Endometrial microvascular endothelial cells (primary cell): Measurements from ENCODE around the gene IL17RE. TPM values are rescaled to one million over a fixed set of nuclear protein-coding genes. Genes with fewer than 3 reads are reported as not detected.
"Not testable (repeated sequence)": the region's sequence is repeated elsewhere in the genome, so short reads cannot be mapped to it uniquely, and the experiment has no call there.

Experiments
- in situ Hi-C: cut with HindIII; loops from 2 replicates; pipeline ENCODE4 v1.10.0; 2017; ENCODE audit warnings: low sequenced_read_pairs, low pct_unique_long_range_greater_than_20kb; ENCODE audit errors: inconsistent ontology term
- total RNA-seq: library from RNA; depleted of rRNA; stranded (reverse); fragments of >200 nt; gene quantifications from one replicate; pipeline ENCODE4 v1.2.3, GENCODE V29; 2015; ENCODE audit errors: inconsistent ontology term

Gene IL17RE
- total RNA-seq, 1 donor from 2014 or later: 0.28 TPM

DNA sequence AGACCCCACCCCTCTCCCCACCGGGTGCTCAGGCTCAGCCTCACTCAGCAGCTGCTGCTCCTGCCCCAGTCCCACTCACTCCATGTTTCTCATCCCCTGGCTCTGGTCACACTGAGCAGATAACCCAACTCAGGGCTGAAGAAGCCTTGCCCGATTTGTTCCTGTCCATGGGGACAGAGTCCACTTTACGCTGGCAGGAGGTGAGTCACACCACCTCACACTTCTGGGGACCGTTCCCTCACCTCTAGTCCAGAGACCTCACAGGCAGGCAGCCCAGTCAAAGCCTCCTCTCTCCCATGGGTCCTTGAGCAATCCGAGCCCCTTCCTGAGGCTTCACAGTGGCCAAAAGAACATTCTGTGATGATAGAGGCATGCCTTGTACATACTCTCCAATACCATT is 23.9 kb upstream of the IL17RE start:
- in situ Hi-C loops: no loop called here

DNA sequence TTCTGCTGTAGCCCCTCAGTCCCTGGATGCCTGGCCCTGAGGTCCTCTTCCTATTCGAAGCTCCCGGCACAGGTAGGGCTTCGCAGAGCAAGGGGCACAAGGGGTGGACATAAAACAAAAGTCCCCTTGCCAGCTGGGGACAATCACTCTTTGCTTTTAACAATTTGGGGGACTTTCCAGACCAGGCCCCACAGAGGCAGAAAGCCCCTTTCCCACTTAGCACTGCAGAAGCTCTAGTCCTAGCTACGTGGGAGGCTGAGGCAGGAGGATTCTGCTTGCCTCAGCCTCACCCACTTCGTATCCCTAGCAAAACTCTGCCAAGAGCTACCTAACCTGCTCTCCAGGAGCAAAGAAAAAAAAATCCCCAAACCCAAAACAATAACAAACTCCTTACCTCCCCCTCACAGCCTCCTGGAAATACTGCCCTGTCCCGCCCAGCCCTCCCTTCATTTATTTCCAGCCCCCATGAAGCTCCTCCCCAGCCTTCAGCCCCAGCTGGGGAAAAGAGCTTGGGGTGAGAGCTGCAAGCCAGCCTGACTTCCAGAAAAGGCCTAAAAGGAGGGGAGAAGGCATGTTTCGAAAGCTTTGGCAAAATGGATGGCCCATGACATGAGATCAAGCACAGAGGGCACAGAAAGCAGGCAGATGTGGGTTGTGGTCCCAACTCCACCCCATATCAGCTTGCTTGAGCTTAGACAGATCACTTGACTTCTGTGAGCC is 22.7 kb upstream of the IL17RE start, which contains the start of gene CIDEC:
Gene CIDEC, minus strand, starts transcription at position 424 of the 720 bp plus-strand sequence. CDS start 1,767 bp downstream, outside the sequence.
- in situ Hi-C loops: no loop called here

DNA sequence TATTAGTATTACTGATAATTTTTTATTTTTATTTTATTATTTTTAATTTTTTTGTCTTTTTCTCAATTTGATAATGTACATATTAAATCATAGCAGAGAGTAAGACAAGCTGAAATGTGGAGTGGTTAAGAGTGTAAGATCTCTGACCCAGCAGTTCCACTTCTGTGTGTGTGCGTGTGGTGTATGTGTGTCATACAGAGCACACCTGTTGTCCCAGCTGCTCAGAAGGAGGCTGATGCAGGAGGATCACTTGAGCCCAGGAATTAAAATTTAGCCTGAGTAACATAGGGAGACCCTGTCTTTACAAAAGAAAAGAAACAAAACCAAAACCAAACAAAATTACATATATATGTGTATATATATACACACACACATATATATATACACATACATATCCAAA is 21.2 kb upstream of the IL17RE start:
- in situ Hi-C loops: no loop called here

DNA sequence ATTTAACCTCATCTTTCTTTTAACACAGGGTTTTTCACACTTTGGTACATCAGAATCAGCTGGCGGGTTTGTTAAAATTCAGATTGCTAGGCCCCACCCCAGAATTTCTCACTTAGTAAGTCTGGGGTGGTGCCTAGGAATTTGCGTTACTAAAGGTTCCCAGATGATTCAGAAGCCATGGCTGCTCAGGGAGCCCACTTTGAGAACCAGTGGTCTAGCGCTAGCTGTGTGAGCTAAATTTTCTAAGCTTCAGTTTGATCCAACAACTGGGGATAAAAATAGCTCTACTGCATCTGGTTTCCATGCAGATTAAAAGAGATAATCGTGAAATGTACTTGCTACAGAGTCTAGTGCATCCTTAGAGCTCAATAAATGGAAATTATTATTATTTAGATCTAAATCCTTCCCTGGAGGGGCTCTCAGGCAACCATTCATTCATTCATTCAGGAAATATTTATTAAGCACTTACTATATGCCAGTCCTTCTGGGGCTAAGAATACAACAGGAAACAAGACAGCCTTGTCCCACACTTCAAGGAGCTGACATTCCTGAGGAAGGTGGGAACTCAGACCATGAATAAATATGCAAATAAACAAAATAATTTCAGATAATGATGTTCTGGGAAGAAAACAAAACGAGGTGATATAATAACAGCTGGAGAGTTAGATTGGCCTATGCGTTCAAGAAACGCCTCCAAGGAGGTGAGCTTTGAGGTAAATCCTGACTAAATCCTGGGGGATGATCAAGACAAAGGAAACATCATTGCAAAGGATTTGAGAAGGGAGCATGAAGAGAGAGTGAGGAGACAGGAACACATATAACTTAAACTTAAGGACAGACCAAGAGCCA is 18.7 kb upstream of the IL17RE start:
- in situ Hi-C loops: no loop called here

DNA sequence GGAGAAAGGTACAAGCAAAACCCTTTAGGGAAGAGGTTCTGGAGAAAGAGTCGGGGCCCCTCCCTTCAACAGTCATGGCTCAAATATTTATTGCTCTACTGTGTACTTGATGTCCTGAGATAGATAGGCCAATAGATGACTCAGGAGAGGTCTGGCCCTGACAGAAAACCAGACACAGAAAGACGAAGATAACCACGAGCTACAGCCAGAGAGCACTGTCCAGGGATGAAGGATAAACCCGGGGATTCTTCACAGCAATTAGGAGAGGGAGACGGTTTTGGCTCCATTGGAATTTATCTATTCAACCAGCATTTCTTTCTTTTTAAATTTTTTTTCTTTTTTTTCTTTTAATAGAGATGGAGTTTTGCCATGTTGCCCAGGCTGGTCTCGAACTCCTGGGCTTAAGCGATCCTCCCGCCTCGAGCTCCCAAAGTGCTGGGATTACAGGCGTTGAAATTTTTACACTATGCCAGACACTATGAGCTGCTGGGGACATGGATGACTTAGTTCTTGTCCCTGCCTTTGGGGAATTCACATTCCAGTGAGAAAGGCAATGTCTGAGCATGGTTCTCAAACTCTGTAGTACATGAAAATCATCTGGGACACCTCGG is 18.0 kb upstream of the IL17RE start:
- in situ Hi-C loops: no loop called here

DNA sequence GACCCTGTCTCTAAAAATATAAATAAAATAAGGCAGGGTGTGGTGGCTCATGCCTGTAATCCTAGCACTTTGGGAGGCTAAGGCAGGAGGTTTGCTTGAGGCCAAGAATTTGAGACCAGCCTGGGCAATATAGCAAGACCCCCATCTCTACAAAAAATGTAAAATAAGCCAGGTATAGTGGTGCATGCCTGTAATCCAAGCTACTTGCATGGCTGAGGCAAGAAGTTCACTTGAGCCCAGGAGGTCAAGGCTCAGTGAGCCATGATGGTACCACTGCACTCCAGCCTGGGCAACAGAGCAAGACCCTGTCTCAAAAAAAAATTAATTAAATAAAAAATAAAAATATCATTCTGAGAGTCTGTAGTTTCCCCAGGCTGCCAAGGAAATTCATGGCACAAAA is 16.3 kb upstream of the IL17RE start:
- in situ Hi-C loops: no loop called here

DNA sequence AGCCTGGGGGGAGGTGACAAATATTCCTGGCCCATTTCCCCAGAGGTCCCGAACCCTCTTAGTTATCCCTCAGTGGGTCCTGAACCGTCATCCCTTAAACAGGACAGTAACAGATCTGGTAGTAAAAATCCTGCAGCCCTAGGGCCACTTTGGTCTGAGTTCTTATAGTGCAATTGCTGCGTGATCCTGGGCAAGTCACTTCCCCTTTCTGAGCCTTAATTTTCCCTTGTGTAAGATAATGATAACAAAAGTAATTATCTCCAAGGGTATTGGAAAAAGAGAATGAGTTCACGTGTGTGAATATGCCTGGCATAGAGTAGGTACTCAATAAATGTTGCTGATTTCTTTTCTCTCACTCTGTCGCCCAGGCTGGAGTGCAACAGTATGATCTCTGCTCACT is 15.2 kb upstream of the IL17RE start:
- in situ Hi-C loops: no loop called here

DNA sequence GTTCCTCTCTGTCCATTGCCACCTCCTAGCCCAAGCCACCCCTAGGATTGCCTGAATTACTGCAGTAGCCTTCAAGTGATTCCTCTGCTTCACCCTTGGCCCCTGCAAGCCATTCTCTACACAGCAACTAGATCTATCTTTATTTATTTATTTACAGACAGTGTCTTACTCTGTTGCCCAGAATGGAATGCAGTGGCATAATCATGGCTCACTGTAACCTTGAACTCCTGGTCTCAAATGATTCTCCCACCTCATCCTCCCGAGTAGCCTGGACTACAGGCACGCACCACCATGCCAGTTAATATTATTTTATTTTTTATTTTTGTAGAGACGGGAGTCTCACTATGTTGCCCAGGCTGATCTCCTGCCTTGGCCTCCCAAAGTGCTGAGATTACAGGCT is 14.1 kb upstream of the IL17RE start:
- in situ Hi-C loops: no loop called here

DNA sequence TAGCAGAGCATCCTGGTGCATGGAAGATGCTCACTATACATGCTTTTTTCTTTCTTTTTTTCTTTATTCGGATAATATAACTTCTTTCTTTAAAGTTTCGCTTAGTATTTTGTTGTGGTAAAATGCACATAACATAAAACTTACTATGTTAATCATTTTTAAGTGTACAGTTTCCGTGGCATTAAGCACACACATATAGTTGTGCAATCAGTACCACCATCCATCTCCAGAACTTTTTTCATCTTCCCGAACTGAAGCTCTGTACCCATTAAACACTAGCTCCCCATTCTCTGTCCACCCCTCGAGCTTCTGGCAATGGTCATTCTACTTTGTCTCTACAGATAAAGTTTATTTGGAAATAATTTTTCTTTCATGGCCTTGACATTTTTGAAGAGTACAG is 13.2 kb upstream of the IL17RE start:
- in situ Hi-C loops: no loop called here

DNA sequence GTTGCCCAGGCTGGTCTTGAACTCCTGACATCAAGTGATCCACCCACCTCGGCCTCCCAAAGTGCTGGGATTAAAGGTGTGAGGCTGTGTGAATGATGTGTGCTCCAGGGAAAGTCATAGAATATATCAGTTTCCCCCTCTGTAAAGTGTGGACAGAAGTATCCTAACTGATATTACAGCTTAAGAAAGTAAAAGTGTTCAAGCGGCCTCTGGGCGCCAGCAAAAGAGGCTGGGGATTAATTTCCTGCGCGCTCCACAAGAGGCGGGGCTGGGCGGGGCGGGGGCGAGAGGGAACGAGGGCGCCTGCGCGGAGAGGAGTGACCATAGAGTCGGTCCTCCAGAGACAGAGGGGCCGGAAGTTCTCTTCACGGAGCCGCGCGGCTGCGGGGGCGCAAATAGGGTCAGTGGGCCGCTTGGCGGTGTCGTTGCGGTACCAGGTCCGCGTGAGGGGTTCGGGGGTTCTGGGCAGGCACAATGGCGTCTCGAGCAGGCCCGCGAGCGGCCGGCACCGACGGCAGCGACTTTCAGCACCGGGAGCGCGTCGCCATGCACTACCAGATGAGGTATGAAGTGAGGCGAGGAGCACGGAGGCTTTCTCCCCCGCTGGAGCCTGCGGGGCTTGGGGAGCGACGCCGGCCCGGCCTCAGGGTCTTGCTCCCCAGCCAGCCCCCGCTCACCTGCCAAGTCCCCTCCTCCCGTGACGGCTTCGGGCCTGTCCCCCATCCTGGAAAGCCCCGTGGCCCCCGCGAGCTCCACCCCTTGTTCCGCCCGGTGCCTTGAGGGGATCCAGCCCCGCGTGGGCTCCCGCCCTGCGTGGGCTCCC is 12.2 kb upstream of the IL17RE start, which contains the start of gene JAGN1:
Gene JAGN1, plus strand, starts transcription at position 362 of the 823 bp plus-strand sequence. Its CDS starts 113 bp downstream, at position 475.
- in situ Hi-C loops: no loop called here

DNA sequence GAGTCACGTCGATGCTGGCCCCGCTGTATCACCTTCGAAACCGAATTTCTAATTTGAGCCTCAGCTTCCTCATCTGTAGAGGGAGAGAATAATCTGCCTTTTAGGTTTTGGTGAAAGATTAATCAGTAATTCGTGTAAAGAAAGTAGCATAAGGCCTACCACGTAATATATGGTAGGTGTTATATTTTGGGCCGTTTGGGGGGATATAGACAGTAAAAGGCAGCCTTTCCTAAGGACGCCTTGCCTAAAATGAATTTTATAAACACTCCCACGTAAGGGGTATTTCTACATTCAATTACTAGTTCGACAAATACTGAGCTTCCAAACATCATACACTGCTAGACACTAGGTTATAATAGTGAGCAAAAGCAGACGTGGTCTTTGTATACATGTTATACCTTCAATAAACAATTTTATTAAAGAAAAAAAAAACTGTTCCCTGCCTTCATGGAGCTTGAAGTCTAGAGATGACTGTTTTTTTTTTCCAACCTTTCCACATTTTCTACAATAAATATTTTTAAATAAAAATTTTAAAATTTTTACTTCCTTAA is 11.5 kb upstream of the IL17RE start:
- in situ Hi-C loops: no loop called here

DNA sequence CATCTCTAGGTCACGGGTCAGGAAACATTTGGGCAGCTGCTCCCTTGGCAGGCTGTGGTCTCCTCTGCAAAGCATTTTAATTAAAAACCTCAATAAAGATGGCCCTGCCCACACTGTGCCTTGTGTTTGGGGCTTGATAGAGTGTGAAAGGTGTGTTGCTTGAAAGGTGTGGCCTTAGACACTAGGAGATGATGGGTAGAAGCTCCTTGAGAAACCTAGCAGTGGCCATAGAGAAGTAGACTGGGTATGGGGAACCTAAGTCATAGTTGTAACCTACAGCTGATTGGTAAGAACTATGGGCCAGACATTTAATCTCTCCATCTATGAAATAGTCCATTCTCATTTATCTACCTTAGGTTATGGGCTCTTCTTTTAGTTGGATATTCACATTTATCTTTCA is 8.9 kb upstream of the IL17RE start:
- in situ Hi-C loops: no loop called here

DNA sequence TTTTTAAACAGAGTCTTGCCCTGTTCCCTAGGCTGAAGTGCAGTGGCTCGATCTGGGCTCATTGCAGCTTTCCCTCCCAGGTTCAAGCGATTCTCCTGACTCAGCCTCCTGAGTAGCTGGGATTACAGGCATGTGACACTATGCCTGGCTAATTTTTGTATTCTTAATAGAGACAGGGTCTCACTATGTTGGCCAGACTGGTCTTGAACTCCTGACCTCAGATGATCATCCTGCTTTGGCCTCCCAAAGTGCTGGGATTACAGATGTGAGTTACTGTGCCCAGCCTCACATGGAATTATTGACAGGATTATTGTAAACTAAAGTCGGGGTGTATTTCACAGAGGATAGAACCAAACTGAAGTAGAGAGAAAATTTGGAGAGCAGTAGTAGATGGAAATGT is 6.9 kb upstream of the IL17RE start:
- in situ Hi-C loops: not testable (repeated sequence)

DNA sequence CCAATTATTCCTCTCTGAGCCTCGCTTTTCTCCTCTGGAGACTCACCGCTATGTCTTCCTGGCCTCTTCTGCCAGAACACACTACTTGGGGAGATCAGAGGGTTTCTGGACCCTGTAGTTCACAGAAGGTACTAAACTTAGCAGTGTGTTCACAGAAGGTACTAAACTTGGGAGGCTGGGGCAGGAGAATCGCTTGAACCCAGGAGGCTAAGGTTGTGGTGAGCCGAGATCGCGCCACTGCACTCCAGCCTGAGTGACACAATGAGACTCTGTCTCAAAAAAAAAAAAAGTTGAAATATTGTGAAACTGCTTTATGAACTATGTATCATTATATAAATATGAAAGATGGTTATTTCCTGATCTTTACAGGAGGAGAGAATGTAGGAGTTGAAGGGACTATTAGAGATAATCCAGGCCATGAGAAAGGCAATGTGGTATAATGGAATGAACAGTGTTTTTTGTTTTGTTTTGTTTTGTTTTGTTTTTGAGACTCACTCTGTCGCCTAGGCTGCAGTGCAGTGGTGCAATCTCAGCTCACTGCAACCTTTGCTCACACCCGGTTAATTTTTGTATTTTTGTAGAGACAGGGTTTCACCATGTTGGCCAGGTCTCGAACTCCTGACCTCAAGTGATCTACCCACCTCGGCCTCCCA is 5.8 kb upstream of the IL17RE start:
- in situ Hi-C loops: not testable (repeated sequence)

DNA sequence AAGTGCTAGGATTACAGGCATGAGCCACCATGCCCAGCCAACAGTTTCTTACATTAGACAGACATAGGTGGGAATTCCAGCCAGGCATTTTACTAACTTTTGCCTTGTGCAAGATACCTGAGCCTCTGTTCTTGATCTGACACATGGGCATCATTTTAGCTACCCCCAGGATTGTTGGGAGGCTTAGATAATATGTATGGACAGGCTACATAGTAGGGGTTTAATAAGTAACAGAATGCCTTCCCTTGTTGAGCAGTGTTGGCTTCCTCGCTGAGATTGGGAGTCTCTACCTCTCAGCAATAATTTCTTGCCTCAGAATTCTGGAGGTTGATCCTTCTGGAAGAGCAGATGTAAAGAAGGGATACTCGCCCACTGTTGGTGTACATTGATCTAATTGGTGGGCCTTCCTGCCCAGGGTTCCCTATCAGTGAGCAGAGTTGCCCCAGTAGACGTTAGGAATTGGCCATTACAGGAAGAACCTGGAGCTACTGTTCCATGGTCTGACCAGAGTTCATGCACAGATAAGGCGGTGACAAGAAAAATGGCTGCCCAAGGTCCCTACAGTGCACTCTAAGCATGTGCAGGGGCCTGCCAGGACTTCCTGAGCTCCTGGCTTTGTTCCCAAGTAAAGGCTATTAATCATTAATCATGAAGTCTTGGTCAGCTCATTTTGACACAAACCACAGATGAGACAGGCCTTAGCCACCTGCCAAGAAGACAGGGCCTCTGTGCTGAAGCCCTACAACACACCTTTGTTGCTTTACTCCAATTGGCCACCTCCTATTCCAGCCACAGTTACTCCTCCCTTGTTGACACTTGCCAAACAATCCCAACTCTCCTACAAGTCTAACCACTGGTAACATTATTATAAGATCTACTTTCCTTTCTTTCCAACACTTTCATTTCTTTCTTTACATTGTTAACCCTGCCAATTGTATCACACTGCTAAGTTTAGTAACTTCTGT is 5.0 kb upstream of the IL17RE start:
- in situ Hi-C loops: no loop called here

DNA sequence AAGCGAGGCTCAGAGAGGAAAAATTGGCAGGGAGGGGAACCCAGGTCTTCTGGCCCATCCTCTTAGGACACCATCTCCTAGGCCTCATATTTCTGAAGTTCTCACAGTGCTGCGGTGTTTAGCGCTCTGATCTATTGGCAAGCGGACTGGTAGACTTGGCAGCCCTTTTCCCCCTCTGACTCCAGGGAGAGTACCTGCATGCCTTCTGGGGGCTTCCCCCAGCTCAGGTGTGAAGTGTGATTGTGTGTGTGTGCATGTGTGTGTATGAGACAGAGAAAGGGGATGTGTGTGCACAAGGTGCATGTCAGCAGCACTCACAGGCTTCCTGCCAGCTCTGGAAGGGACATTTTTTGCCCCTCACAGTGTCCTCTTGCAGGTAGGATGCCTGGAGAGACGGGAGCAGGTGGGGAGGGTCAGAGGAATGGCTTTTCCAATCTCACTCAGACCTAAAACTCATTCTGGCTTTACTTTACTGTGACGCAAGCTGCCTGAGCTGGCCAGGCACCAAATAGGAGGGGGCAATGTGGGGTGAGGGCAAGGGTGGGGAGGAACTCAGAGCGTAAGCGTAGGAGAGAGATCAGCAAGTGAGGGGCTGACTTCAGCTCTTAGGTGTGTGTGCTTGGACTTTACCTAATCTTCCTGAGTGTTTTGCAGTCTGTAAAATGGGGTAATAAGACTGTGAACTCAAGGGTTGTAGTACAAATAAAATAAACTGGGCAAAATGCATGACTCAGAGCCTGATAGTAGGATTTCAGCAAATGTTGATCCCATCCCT is 4.0 kb upstream of the IL17RE start:
- in situ Hi-C loops: no loop called here
